ENCODE measurements around the gene LRRC36.

LRRC36 gene

DNA sequence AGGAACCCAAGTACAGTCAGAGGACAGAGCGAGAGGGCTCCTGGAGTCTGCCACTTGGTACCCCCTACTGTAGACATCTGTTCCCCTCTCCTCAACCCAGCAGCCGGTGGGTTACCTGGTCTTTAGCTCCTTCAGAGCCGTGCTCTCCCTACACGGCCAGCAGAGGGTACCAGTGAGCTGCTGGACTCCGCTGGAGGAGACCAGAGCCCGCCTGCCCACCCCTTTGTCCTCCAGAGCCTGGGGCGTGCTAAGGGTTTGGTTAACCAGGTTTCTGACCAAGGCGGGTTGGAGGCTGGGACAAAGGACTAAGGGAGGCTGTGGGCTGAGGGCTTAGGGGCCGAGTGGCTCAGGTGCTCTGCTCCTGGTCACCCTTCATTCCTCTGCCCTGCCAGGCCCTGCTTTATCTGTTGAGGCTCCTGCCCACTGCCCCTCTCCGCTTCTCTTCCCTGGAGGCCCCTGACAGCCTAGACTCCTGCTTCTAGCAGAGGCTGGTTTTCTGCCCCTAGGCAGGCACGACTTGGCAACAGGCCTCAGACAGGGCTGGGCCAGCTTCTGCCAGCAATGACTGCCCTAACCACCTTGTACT lies 101.6 kb downstream of the LRRC36 start:
- peak; percentile 72 for DNase-seq

DNA sequence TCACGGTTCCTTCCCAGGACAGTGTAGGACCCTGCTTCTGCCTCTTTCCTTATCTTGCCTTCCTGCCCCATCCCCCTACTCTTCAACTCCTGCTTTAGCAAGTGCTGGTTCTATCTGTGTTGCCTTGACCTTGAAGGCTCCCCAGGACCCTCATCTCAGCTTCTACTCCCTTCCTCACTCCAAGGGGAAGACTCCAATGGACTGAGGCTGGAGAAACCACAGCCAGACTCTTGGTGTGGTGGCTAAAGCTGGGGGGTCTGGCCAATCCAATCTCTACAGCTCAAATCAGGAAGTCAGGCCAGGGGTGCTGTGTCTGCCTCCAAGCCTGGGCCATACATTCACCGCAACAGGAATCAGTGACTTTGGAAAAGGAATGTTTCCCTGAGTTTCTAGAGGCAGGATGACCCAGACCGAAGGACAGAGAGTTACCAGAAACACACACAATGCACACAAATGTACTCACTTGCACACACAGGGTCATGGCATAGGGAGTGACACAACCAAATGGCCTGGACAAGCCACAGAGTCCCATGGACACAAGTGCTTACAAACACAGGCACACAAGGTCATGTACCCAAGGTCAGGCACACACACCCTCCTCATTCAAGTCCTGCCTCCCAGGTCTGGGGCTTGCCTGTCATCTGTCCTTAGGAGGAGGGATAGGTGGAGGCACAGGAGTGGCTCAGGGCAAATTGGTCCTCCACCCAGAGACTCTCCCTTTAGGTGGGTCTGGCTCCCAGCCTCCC lies 102.6 kb downstream of the LRRC36 start:
- no peak for DNase-seq

DNA sequence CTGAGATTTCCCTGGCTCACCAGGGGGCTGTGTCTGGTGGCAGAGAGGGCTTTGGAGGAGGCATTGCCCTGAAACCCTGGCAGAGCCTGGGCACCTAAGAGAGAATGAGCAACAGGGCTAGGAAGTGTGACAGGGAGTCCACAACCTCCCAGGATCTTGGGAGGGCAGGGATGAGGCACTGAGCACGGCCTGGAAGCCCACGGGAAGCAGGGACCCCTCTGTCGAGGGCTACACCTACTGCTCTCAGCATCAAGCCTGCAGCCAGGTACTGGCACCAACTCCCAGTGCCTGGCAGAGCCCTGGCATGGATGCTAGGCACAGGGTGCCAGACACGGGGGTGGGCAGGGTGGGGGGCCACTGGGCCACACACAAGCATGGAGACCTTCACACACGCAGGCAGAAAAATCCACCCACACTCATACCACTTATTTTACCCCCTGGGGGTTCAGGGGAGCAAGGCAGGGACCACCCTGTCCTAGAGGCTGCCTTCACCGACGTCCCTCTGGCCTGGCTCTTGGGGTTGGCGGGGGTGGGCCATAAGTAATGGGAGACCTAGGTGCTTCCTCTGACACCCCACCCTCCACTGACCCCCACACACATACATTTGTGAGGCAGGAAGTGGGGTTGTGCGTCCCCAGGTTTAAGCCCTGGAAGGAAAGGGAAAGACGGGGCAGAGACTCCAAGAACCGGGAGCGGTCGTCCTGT lies 103.3 kb downstream of the LRRC36 start:
- no peak for DNase-seq

DNA sequence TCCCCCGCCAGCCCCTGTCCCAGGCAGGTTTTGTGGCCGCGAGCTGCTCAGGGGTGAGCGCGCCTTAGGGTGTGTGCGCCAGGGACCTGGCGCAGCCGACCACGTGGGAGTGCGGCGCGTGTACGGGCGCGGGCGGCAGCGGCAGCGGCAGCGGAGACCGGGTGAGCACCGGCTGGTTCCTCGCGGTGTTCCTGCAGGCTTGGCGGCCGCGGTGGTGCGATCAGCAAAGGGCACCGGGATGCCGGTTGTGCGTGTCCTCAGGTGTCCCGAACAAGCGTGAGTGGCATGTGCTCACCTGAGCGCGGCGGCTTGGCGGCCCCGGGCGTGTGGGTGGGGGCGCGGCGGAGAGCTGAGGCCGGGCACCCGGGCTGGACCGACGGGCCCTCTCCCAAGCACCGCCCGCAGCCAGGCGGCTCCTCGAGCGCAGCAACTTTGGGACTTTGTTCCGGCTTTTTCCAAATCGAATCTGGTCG lies 103.9 kb downstream of the LRRC36 start:
- DNase-seq = no peak

DNA sequence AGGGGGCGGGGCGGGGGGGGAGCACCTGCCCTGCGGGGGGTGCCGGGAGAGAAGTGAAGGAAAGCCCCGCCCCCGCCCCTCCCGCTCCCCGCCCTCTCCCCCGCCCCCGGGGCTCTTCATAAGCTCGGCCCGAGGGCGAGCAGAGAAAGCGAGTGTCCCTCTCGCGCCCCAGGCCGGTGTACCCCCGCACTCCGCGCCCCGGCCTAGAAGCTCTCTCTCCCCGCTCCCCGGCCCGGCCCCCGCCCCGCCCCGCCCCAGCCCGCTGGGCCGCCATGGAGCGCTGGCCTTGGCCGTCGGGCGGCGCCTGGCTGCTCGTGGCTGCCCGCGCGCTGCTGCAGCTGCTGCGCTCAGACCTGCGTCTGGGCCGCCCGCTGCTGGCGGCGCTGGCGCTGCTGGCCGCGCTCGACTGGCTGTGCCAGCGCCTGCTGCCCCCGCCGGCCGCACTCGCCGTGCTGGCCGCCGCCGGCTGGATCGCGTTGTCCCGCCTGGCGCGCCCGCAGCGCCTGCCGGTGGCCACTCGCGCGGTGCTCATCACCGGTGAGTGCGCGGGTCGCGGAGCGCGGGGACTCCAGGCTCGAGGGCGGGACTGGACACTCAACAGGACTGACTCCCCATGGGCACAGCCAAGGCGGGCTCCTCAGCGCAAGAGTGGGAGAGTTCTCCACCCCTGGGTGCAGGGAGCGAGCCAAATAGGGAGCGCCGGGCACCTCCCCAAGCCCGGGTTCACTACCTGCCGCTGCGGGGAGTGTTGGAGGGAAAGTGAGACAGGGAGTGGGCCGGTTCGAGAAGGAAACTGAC lies 104.6 kb downstream of the LRRC36 start, which contains the start of gene HSD11B2:
Gene HSD11B2, plus strand, starts transcription at position 145 of the 798 bp plus-strand sequence. Its CDS starts 128 bp downstream, at position 273.
- DNase-seq = no peak

DNA sequence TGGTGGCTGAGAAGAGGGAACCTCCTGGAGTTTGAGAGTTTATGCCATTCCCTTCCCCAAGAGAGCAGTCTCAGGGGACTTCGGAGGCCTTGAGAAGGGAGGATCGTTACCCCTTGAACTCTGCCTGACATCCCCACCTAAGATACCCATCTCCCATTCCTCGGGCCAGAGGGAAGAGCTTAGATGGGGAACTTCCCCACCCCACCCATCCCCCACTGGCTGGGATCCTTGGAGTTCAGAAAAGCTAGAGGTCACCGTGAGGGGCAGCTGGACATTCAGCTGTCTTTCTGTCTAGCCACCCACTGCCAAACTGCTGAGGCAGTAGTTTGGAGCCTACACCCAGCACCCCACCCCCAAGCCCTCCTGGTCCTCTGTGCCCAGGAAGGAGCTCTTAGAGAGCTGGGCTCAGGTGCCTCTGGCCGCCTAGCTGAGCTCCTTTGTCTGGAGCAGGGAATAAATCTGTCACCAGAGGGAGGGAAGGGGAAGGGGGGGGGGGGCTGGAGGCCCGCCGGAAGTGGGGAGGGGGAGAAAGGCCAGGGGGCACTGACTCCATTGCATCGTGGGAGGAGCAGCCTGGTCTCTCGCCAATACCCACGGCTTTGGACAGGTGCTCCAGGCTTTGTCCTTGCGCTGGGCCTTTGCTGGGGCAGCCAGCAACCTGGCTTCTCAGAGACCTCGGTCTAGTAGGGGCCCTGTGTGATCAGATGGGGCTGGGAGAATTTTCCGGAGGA lies 105.3 kb downstream of the LRRC36 start:
- DNase-seq = no peak

DNA sequence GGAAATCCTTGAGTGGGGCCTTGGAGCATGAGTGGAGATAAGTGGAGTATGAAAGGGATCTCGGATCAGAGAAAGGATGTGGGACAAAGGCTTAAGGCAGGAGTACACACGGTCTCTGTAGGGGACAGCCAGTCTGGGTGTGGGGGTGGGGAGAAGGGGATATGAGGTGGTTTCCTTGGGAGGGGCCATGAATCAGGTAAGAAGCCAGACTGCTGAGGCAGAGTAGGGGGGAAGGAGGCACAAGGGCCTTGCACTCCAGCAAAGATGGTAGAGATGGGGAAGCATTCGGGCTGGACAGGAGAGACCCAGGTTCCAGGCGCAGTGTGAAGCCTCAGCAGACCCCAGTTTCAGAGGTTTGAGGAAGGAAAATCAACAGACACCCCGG lies 105.9 kb downstream of the LRRC36 start:
- no peak for DNase-seq

DNA sequence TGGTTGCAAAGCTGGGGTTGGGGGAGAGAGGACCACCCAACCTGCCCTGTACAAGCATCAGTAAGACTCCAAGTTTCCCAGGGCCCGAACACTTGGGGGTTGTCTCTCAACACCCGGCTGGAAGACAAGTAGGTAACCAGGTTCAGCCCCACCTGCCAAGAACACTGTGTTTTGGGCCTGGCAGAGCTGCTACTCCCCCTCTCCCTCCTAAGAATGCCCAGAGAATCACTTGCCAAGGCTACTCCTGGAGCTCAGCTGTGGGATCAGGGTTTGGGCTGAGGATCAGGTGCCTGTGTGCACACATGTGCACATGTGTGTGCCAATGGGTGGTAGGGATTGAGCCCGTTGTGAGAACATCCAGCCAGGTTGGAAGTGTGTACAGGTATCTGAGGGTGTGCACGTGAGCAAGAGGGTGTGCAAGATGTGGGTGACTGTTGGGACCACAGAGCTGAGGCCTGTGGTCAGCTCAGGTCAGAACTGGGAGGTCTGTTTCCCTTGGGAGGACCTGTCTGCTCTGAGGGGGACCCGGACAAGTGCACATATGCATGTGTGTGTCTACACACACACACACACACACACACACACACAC lies 106.6 kb downstream of the LRRC36 start:
- DNase-seq = no peak

Data from NCI-H1436 (cell line).